Measurements from ENCODE around the gene PRMT1.
"Not testable (repeated sequence)": the region's sequence is repeated elsewhere in the genome, so short reads cannot be mapped to it uniquely, and the experiment has no call there.

PRMT1 gene

DNA sequence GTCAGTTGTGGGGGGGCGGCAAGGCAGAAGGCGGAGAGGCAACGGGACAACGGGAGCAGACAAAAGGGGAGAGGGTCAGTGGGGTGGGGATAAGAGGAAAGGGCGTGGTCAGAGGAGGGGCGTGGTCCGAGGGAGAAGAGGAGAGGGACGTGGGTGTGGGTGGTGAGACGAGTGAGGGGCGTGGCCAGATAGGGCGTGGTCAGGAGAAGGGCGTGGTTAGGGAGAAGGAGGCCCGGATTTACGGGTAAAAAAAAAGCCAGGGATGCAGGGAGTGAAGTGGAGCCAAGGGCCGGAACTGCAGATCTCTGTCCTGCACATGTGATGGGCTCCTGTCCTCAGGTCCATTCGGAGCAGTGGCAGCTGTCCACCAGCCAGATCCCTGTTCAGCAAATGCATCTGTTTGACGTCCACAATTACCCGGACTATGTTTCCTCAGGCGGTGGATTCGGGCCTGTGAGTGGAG lies 35.4 kb downstream of the PRMT1 start:
- peak; percentile 21 for DNase-seq (ENCODE audit: low read depth)
- TF ChIP-seq, protein P1, sequence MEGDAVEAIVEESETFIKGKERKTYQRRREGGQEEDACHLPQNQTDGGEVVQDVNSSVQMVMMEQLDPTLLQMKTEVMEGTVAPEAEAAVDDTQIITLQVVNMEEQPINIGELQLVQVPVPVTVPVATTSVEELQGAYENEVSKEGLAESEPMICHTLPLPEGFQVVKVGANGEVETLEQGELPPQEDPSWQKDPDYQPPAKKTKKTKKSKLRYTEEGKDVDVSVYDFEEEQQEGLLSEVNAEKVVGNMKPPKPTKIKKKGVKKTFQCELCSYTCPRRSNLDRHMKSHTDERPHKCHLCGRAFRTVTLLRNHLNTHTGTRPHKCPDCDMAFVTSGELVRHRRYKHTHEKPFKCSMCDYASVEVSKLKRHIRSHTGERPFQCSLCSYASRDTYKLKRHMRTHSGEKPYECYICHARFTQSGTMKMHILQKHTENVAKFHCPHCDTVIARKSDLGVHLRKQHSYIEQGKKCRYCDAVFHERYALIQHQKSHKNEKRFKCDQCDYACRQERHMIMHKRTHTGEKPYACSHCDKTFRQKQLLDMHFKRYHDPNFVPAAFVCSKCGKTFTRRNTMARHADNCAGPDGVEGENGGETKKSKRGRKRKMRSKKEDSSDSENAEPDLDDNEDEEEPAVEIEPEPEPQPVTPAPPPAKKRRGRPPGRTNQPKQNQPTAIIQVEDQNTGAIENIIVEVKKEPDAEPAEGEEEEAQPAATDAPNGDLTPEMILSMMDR (IDR thresholded peaks at IDR 0.05; ENCODE audit: insufficient read depth, low read depth, low read length, missing control alignments): no peak
- H3K4me3 ChIP-seq (ENCODE audit: low read depth, low read length): no peak overlapping the region

DNA sequence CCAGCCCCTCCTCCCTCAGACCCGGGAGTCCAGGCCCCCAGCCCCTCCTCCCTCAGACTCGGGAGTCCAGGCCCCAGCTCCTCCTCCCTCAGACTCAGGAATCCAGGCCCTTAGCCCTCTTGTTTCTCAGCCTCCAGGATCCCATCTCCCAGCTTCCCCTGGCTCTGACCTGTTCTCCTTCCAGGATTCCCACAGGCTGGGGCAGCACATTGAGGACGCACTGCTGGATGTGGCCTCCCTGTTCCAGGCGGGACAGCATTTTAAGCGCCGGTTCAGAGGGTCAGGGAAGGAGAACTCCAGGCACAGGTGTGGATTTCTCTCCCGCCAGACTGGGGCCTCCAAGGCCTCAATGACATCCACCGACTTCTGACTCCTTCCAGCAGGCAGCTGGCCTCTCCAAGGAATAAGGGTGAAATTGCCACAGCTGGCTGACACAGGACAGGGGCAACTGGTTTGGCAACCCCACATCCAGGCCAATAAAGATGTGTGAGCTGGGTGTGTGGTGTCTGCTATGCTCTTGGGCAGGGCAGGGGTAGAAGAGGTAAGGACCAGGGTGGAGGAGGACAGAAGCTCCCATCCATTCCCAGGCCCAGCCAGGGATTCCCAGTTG lies 36.3 kb downstream of the PRMT1 start:
- no peak for DNase-seq (ENCODE audit: low read depth)
- no peak overlapping the region for H3K4me3 ChIP-seq (ENCODE audit: low read depth, low read length)
- TF ChIP-seq, protein P1 (IDR thresholded peaks at IDR 0.05; ENCODE audit: insufficient read depth, low read depth, low read length, missing control alignments): no peak

DNA sequence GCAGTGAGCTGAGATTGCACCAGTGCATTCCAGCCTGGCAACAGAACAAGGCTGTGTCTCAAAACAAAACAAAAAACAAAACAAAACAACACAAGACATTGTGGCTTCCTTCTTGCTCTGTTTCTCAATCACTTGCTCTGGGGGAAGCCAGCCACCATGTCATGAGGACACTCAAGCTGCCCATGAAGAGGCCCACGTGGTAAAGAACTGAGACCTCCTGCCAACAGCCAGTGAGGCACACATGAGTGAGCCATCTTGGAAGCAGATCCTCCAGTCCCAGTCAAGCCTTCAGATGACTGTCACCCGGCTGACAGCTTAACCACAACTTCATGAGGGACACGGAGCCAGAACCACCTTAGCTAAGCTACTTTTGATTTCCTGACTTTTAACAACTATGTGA lies 39.1 kb downstream of the PRMT1 start:
- no peak overlapping the region for H3K4me3 ChIP-seq (ENCODE audit: low read depth, low read length)
- no peak for DNase-seq (ENCODE audit: low read depth)
- TF ChIP-seq, protein P1 (IDR thresholded peaks at IDR 0.05; ENCODE audit: insufficient read depth, low read depth, low read length, missing control alignments): no peak

DNA sequence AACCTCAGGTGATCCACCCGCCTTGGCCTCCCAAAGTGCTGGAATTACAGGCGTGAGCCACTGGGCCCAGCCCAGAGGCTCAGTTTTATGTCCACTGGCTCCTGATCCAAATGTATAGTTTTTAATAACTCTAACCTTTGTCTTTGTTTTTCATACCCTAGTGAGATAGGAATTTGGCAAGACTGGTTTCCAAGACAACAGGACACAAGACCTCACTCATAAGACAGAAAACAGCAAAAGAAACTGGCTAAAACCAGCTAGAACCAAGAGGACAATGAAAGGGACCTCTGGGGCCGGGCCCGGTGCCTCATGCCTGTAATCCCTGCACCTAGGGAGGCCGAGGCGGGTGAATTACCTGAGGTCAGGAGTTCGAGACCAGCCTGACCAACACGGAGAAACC lies 41.4 kb downstream of the PRMT1 start:
- H3K4me3 ChIP-seq (ENCODE audit: low read depth, low read length): no peak overlapping the region
- no peak for DNase-seq (ENCODE audit: low read depth)
- TF ChIP-seq, protein P1 (IDR thresholded peaks at IDR 0.05; ENCODE audit: insufficient read depth, low read depth, low read length, missing control alignments): no peak

DNA sequence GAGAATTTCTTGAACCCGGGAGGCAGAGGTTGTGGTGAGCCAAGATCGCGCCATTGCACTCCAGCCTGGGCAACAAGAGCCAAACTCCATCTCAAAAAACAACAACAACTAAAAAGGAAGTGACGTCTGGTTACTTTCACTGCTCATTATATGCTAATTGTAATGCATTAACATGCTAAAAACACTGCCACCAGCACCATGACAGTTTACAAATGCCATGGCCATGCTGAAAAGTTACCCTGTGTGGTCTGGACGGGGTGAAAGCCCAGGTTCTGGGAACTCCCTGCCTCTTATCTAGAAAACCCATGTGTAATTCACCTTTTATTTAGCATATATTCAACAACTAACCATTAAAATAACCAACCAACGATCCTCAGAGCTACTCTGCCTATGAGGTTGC lies 41.9 kb downstream of the PRMT1 start:
- H3K4me3 ChIP-seq (ENCODE audit: low read depth, low read length): no peak overlapping the region
- DNase-seq (ENCODE audit: low read depth): no peak
- TF ChIP-seq, protein P1 (IDR thresholded peaks at IDR 0.05; ENCODE audit: insufficient read depth, low read depth, low read length, missing control alignments): no peak

DNA sequence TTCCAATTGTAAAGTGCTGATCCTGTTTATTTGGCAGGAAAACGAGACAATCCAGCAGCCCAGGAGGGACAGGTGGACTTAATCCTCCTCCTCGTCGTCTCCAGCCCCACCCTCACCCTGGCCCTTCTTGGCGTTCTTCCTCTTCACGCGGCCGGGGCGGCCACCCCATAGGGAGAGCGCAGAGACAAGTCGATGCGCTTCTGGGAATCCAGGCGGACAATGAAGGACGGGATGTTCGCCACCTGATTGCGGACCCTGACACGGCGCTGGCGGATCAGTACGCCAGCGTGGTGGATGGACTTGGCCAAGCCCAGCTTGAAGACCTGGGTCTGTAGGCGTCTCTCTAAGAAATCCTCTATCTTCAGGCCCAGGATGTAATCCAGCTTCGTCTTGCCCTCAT lies 42.3 kb downstream of the PRMT1 start:
- not testable (repeated sequence) for DNase-seq (ENCODE audit: low read depth); H3K4me3 ChIP-seq (ENCODE audit: low read depth, low read length)

DNA sequence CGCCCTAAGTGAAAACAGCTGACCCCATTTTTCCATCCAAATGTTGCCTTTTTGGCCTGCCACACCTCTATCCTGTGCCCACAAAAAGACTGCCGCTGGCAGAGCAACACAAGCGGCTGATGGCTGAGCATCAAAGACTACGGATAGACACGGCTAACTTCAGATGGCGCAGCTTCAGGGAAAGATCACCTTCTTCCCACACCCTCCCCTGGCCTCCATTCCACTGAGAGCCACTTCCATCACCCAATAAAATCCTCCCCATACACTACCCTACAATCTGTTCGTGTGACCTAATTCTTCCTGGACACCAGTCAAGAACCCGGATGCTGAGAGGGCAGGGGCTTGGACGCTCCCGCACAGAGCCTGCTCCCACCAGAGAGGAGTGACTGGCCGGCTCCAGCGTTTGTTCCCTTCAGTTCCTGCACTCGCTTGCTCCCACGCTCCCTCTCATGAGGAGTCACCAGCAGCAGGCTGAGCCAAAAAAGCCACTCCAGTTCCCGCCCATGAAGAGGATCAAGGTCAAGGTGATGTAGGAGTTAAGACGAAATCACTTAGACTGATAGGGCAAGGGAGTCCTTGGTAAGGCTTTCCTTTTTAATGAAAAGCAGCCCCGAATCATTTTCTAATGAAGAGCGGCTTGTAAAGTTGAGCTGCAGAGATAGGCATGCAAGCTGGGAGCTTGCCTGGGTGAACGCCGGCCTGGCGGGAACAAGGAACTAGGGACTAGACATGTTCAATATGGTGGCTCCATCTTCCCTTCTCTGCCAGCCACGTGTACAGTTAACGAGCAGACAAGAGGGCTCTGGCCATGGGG lies 50.4 kb downstream of the PRMT1 start:
- TF ChIP-seq, protein P1 (IDR thresholded peaks at IDR 0.05; ENCODE audit: insufficient read depth, low read depth, low read length, missing control alignments): no peak
- DNase-seq (ENCODE audit: low read depth): no peak
- H3K4me3 ChIP-seq (ENCODE audit: low read depth, low read length): no peak overlapping the region
